Measurements from ENCODE around the gene PLTP.

DNA sequence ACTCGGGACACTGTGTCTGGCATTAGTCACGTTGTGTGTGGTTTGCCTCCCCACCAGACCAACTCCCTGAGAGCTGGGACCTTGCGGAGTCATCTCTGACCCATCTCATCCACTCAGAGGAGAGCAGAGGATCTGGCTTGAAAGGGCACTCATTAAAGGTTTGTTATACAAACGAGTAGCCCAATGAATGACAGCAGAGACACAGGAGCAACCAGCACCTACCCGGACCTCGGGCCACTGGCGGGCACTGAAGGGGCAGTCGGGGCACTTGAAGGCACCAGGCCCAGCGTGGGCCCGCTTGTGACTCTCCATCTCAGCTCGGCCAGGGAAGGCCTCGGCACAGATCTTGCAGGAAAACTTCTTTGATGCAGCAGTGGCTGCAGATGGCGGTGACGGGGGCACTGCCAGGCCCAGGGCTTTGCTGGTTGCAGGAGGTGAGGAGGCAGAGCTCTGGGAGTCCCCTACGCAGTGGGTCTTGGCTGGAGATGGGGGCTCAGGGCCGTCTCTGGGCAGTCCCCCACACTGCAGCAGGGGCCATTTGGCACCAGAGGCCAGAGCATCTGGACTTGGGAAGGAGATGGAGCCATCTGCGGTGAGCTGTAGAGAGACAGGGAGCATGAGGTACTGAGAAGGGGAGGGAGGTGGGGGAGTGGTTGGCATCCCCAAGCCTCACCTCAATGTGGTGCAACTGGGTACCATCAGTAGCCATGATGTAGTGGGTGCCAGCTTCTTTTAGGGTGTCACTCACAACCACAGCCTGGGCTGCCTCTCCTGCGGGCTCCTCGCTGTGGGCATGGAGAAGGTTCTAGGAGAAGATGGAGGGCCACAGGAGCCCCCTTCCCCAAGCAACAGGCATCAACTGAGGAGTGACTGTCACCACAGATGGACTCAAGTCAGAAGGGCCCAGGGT lies 40.2 kb upstream of the PLTP start:
- TF ChIP-seq, protein P1, sequence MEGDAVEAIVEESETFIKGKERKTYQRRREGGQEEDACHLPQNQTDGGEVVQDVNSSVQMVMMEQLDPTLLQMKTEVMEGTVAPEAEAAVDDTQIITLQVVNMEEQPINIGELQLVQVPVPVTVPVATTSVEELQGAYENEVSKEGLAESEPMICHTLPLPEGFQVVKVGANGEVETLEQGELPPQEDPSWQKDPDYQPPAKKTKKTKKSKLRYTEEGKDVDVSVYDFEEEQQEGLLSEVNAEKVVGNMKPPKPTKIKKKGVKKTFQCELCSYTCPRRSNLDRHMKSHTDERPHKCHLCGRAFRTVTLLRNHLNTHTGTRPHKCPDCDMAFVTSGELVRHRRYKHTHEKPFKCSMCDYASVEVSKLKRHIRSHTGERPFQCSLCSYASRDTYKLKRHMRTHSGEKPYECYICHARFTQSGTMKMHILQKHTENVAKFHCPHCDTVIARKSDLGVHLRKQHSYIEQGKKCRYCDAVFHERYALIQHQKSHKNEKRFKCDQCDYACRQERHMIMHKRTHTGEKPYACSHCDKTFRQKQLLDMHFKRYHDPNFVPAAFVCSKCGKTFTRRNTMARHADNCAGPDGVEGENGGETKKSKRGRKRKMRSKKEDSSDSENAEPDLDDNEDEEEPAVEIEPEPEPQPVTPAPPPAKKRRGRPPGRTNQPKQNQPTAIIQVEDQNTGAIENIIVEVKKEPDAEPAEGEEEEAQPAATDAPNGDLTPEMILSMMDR (IDR thresholded peaks at IDR 0.05): no peak
- no peak for TF ChIP-seq POLR2A (IDR thresholded peaks at IDR 0.05)

All from suprapubic skin (tissue), 3 donors.